Measurements from ENCODE around the gene VPS13D. TPM values are rescaled to one million over a fixed set of nuclear protein-coding genes. Genes with fewer than 3 reads are reported as not detected.

The VPS13D gene
- total RNA-seq, 1 experiment from 2014 or later, result 36.5 TPM

GRCh38 chr1:12456979-12457378, 227.1 kb downstream of the VPS13D start:
- TF ChIP-seq, protein P1, sequence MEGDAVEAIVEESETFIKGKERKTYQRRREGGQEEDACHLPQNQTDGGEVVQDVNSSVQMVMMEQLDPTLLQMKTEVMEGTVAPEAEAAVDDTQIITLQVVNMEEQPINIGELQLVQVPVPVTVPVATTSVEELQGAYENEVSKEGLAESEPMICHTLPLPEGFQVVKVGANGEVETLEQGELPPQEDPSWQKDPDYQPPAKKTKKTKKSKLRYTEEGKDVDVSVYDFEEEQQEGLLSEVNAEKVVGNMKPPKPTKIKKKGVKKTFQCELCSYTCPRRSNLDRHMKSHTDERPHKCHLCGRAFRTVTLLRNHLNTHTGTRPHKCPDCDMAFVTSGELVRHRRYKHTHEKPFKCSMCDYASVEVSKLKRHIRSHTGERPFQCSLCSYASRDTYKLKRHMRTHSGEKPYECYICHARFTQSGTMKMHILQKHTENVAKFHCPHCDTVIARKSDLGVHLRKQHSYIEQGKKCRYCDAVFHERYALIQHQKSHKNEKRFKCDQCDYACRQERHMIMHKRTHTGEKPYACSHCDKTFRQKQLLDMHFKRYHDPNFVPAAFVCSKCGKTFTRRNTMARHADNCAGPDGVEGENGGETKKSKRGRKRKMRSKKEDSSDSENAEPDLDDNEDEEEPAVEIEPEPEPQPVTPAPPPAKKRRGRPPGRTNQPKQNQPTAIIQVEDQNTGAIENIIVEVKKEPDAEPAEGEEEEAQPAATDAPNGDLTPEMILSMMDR (IDR thresholded peaks at IDR 0.05; ENCODE audit: unreplicated experiment), result no peak
- H3K4me3 Mint-ChIP-seq (ENCODE audit: unreplicated experiment), result no peak overlapping the region
- peaks cover 24% of the 10 kb centered on the region for H3K4me1 Mint-ChIP-seq (ENCODE audit: insufficient read depth, unreplicated experiment)
- no peaks in the 10 kb centered on the region for H3K9me3 Mint-ChIP-seq (ENCODE audit: unreplicated experiment)
- ChIA-PET POLR2A (interaction anchor here (0.5 to 0.8 kb wide), 3 partner anchors 18 to 69 kb away, joined by 3 to 5 read pairs (median 4); no protein-coding TSS in a partner anchor), CTCF (interaction anchor here (1.1 kb wide), 1 partner anchor 9 kb away, joined by 3 read pairs; no protein-coding TSS in a partner anchor)
- H3K27me3 Mint-ChIP-seq (ENCODE audit: insufficient read depth, unreplicated experiment), result no peaks in the 10 kb centered on the region
- DNase-seq (ENCODE audit: unreplicated experiment), result no peak
- H3K27ac Mint-ChIP-seq (ENCODE audit: low read depth, unreplicated experiment), result no peak overlapping the region
- no TSS peak for BruUV-seq (replicated peaks)
- intact Hi-C loops (cut with micrococcal nuclease), result no loop called here
- peaks cover 32% of the 10 kb centered on the region for H3K36me3 Mint-ChIP-seq (ENCODE audit: insufficient read depth, unreplicated experiment)

DNA sequence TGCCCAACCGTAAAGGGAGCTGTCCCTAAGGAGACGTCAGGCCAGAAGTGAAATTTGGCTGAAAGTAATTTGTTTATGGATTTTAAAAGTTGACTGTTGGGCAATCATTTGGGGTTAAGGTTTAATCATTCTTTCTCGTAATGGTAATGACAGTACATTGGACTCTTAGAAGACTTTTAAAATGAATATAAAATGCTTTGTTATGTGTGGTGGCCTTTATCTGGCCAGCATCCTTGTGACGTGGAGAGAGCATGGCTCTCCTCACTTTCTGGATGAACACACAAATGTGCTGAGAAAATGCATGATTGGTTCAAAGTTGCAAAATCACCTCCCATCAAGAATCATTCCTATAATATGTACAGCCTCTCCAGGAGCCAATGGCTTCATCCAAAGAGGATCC, 227.9 kb downstream of the VPS13D start:
- Mint-ChIP-seq H3K27me3 (ENCODE audit: insufficient read depth, unreplicated experiment) (no peaks in the 10 kb centered on the region), H3K27ac (ENCODE audit: low read depth, unreplicated experiment) (no peak overlapping the region), H3K36me3 (ENCODE audit: insufficient read depth, unreplicated experiment) (peaks cover 31% of the 10 kb centered on the region), H3K4me3 (ENCODE audit: unreplicated experiment) (no peak overlapping the region), H3K9me3 (ENCODE audit: unreplicated experiment) (no peaks in the 10 kb centered on the region), H3K4me1 (ENCODE audit: insufficient read depth, unreplicated experiment) (peaks cover 24% of the 10 kb centered on the region)
- no TSS peak for BruUV-seq (replicated peaks)
- intact Hi-C loops (cut with micrococcal nuclease), result no loop called here
- TF ChIP-seq, protein P1 (IDR thresholded peaks at IDR 0.05; ENCODE audit: unreplicated experiment), result no peak
- ChIA-PET POLR2A (interaction anchor here (0.8 kb wide), 1 partner anchor 20 kb away, joined by 4 read pairs; no protein-coding TSS in a partner anchor), CTCF (no interaction called here)
- DNase-seq (ENCODE audit: unreplicated experiment), result no peak

- ChIA-PET POLR2A (interaction anchor here (1.1 kb wide), 1 partner anchor 14 kb away, joined by 4 read pairs; no protein-coding TSS in a partner anchor), CTCF (interaction anchor here (0.6 to 0.7 kb wide), 3 partner anchors 8 to 1422 kb away, joined by 3 to 5 read pairs (median 4); no protein-coding TSS in a partner anchor)
- no TSS peak for BruUV-seq (replicated peaks)
- intact Hi-C loops (cut with micrococcal nuclease), result no loop called here
- no peak overlapping the region for H3K4me3 Mint-ChIP-seq (ENCODE audit: unreplicated experiment)
- H3K4me1 Mint-ChIP-seq (ENCODE audit: insufficient read depth, unreplicated experiment), result peaks cover 23% of the 10 kb centered on the region
- H3K36me3 Mint-ChIP-seq (ENCODE audit: insufficient read depth, unreplicated experiment), result peaks cover 30% of the 10 kb centered on the region
- TF ChIP-seq, protein P1 (IDR thresholded peaks at IDR 0.05; ENCODE audit: unreplicated experiment), result no peak
- no peaks in the 10 kb centered on the region for H3K9me3 Mint-ChIP-seq (ENCODE audit: unreplicated experiment)
- H3K27me3 Mint-ChIP-seq (ENCODE audit: insufficient read depth, unreplicated experiment), result no peaks in the 10 kb centered on the region
- DNase-seq (ENCODE audit: unreplicated experiment), result no peak
- H3K27ac Mint-ChIP-seq (ENCODE audit: low read depth, unreplicated experiment), result no peak overlapping the region
These were observed 228.7 kb downstream of the VPS13D start for GRCh38 chr1:12458571-12458970.

GRCh38 chr1:12460121-12460520, 230.3 kb downstream of the VPS13D start:
- intact Hi-C loops (cut with micrococcal nuclease), result no loop called here
- H3K27me3 Mint-ChIP-seq (ENCODE audit: insufficient read depth, unreplicated experiment), result no peaks in the 10 kb centered on the region
- TF ChIP-seq, protein P1 (IDR thresholded peaks at IDR 0.05; ENCODE audit: unreplicated experiment), result no peak
- H3K36me3 Mint-ChIP-seq (ENCODE audit: insufficient read depth, unreplicated experiment), result peaks cover 33% of the 10 kb centered on the region
- no TSS peak for BruUV-seq (replicated peaks)
- H3K4me1 Mint-ChIP-seq (ENCODE audit: insufficient read depth, unreplicated experiment), result peaks cover 12% of the 10 kb centered on the region
- H3K9me3 Mint-ChIP-seq (ENCODE audit: unreplicated experiment), result no peaks in the 10 kb centered on the region
- DNase-seq (ENCODE audit: unreplicated experiment), result no peak
- H3K4me3 Mint-ChIP-seq (ENCODE audit: unreplicated experiment), result no peak overlapping the region
- CTCF ChIA-PET, result no interaction called here
- H3K27ac Mint-ChIP-seq (ENCODE audit: low read depth, unreplicated experiment), result no peak overlapping the region
- POLR2A ChIA-PET, result no interaction called here

Measured in MCF 10A (cell line).